ENCODE results near the gene CA12.

DNA sequence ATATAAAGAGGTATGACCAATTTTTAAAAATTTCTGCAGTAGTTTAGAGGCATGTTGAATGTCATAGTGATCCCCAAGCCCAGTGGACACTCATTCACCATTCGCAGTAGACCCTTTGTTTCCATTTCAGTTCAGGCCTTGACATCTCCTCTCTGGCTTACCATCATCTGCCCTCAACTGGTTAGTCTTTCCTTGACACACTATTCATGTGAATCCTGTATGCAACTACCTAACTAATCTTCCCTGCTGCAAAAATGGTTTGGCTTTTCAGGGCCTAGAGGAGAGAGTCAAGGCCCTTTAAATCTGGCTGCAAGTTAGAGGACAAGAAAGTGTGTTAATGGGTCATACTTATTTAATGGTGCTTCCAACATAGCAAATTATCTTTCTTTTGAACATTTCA is 93.3 kb downstream of the CA12 start:
- no peak for TF ChIP-seq POLR2AphosphoS5 (IDR thresholded peaks at IDR 0.05)
- TF ChIP-seq, protein P1, sequence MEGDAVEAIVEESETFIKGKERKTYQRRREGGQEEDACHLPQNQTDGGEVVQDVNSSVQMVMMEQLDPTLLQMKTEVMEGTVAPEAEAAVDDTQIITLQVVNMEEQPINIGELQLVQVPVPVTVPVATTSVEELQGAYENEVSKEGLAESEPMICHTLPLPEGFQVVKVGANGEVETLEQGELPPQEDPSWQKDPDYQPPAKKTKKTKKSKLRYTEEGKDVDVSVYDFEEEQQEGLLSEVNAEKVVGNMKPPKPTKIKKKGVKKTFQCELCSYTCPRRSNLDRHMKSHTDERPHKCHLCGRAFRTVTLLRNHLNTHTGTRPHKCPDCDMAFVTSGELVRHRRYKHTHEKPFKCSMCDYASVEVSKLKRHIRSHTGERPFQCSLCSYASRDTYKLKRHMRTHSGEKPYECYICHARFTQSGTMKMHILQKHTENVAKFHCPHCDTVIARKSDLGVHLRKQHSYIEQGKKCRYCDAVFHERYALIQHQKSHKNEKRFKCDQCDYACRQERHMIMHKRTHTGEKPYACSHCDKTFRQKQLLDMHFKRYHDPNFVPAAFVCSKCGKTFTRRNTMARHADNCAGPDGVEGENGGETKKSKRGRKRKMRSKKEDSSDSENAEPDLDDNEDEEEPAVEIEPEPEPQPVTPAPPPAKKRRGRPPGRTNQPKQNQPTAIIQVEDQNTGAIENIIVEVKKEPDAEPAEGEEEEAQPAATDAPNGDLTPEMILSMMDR (IDR thresholded peaks at IDR 0.05): no peak

Measured in upper lobe of left lung (tissue), 4 donors.